ENCODE measurements around the gene NR4A2.

- TF ChIP-seq, protein P1, sequence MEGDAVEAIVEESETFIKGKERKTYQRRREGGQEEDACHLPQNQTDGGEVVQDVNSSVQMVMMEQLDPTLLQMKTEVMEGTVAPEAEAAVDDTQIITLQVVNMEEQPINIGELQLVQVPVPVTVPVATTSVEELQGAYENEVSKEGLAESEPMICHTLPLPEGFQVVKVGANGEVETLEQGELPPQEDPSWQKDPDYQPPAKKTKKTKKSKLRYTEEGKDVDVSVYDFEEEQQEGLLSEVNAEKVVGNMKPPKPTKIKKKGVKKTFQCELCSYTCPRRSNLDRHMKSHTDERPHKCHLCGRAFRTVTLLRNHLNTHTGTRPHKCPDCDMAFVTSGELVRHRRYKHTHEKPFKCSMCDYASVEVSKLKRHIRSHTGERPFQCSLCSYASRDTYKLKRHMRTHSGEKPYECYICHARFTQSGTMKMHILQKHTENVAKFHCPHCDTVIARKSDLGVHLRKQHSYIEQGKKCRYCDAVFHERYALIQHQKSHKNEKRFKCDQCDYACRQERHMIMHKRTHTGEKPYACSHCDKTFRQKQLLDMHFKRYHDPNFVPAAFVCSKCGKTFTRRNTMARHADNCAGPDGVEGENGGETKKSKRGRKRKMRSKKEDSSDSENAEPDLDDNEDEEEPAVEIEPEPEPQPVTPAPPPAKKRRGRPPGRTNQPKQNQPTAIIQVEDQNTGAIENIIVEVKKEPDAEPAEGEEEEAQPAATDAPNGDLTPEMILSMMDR (tag by site-specific recombination; IDR thresholded peaks at IDR 0.05), result no peak
- TF ChIP-seq ZNF560 (tag by site-specific recombination; IDR thresholded peaks at IDR 0.05; ENCODE audit: borderline replicate concordance) (no peak), ZBTB21 (tag by site-specific recombination; IDR thresholded peaks at IDR 0.05) (no peak), YY1 (tag by site-specific recombination; IDR thresholded peaks at IDR 0.05) (no peak)
Measured at GRCh38 chr2:156319811-156320485, 12.6 kb downstream of the NR4A2 start.
